Endodermal cell (in vitro differentiated cells): Measurements from ENCODE around the gene UPF1. TPM values are rescaled to one million over a fixed set of nuclear protein-coding genes. Genes with fewer than 3 reads are reported as not detected.

Experiments used
- DNase-seq: peaks from one replicate; pipeline ENCODE4 v3.0.0-alpha.2; 2017
- H3K27ac ChIP-seq: 2 replicates; pipeline ENCODE4 v1.5.1; 2013; ENCODE audit warnings: mild to moderate bottlenecking, low read depth, low read length, moderate library complexity
- H3K27me3 ChIP-seq: 2 replicates; pipeline ENCODE4 v1.6.1; 2013; ENCODE audit warnings: mild to moderate bottlenecking, low read length, moderate library complexity; ENCODE audit not compliant: insufficient read depth, control insufficient read depth, poor library complexity, severe bottlenecking
- H3K36me3 ChIP-seq: 2 replicates; pipeline ENCODE4 v1.7.0; 2013; ENCODE audit warnings: mild to moderate bottlenecking, low read length, moderate library complexity; ENCODE audit not compliant: control insufficient read depth, insufficient read depth
- H3K4me1 ChIP-seq: one replicate; pipeline ENCODE4 v1.7.0; 2013; ENCODE audit warnings: low read length; ENCODE audit not compliant: control insufficient read depth, insufficient read depth
- H3K4me3 ChIP-seq: 2 replicates; pipeline ENCODE4 v1.5.1; 2013; ENCODE audit warnings: mild to moderate bottlenecking, low read length, moderate library complexity
- H3K9ac ChIP-seq: 2 replicates; pipeline ENCODE4 v1.6.1; 2013; ENCODE audit warnings: mild to moderate bottlenecking, low read length, moderate library complexity; ENCODE audit not compliant: poor library complexity, severe bottlenecking; ENCODE audit errors: extremely low read depth
- H3K9me3 ChIP-seq: 2 replicates; pipeline ENCODE4 v1.6.1; 2013; ENCODE audit warnings: mild to moderate bottlenecking, low read length, moderate library complexity; ENCODE audit not compliant: control insufficient read depth
- H3K27ac Mint-ChIP-seq: 2 replicates; pipeline ENCODE4 v1.8.0; 2020; ENCODE audit warnings: mixed read lengths
- H3K27me3 Mint-ChIP-seq: 2 replicates; pipeline ENCODE4 v1.8.0; 2021; ENCODE audit warnings: mild to moderate bottlenecking, mixed read lengths; ENCODE audit not compliant: insufficient read depth
- H3K36me3 Mint-ChIP-seq: 2 replicates; pipeline ENCODE4 v1.8.0; 2020; ENCODE audit warnings: low read depth, mixed read lengths
- H3K4me1 Mint-ChIP-seq: 2 replicates; pipeline ENCODE4 v1.8.0; 2020; ENCODE audit warnings: mixed read lengths
- H3K4me3 Mint-ChIP-seq: 2 replicates; pipeline ENCODE4 v1.8.0; 2020; ENCODE audit warnings: mild to moderate bottlenecking, moderate library complexity, mixed read lengths
- H3K9me3 Mint-ChIP-seq: 2 replicates; pipeline ENCODE4 v1.8.0; 2020; ENCODE audit warnings: mild to moderate bottlenecking, mixed read lengths
- CTCF ChIP-seq: fragments of 200-600 bp; sonication (generic); conservative IDR thresholded peaks from 2 replicates; pipeline ENCODE4 v1.5.0; 2021; ENCODE audit warnings: antibody characterized with exemption, mild to moderate bottlenecking
- WGBS, 2 experiments: methylation state at CpG; one replicate each; pipeline versions ENCODE4 v1.1.5 to v1.1.7; 2013; ENCODE audit warnings: missing lambda C conversion rate in 2 of 2, mixed read lengths in 1 of 2; ENCODE audit not compliant: insufficient coverage in 1 of 2, insufficient read length in 1 of 2; 5-methylcytosine and 5-hydroxymethylcytosine counted together
- long read RNA-seq, 4 experiments: library from polyadenylated mRNA in 2 of 4; library from RNA in 1 of 4; library from capped mRNA in 1 of 4; stranded (forward) in 3 of 4; unstranded in 1 of 4; transcript quantifications; one replicate each; pipeline ENCODE4 v2.0.0, GENCODE V29; 2020 to 2021; ENCODE audit warnings: inconsistent platforms in 1 of 4
- polyA plus RNA-seq, 2 experiments: library from polyadenylated mRNA; stranded (reverse); fragments of 50-300 nt; gene quantifications; one replicate each; pipeline ENCODE4 v1.2.3, GENCODE V29; 2013
- total RNA-seq, 2 donors: library from RNA; stranded (reverse); fragmentation: NEBNext Ultra II Directional in 1 of 2; extraction: Animal tissue kit (Norgen Biotek cat#: 25700) in 1 of 2; gene quantifications; 2 replicates in 1 of 2; 3 replicates in 1 of 2; pipeline ENCODE4 v1.2.1, GENCODE V29; 2021

Gene UPF1
- 10 to 100 TPM; 82.1 to 87.3 TPM for total RNA-seq
- polyA plus RNA-seq (2013, experiment 1 of 2): 38.3 TPM
- polyA plus RNA-seq (2013, experiment 2 of 2): 37.6 TPM
- long read RNA-seq, experiment 1, full-length matches to known transcripts: 6 of 39 reads
- long read RNA-seq, experiment 1, partial matches to known transcripts: 28 of 39 reads
- long read RNA-seq, experiment 1, other reads (novel, unspliced or antisense): 5 of 39 reads
- long read RNA-seq, experiment 2, full-length matches to known transcripts: 85 of 123 reads
- long read RNA-seq, experiment 2, partial matches to known transcripts: 26 of 123 reads
- long read RNA-seq, experiment 2, other reads (novel, unspliced or antisense): 12 of 123 reads
- long read RNA-seq, experiment 3, partial matches to known transcripts: 5 of 8 reads
- long read RNA-seq, experiment 3, other reads (novel, unspliced or antisense): 3 of 8 reads
- long read RNA-seq, experiment 4: 0 reads

- Mint-ChIP-seq H3K27me3 (peaks cover 18% of the 10 kb centered on the region), H3K4me1 (peaks cover 22% of the 10 kb centered on the region), H3K4me3 (peak within 1 kb of the TSS; percentile 89), H3K9me3 (peaks cover 9% of the 10 kb centered on the region), H3K36me3 (peaks cover 26% of the 10 kb centered on the region), H3K27ac (peak within 1 kb of the TSS; percentile 91)
- no peaks in the 10 kb centered on the region for H3K4me1 ChIP-seq
- 1 to 9% methylated on average over 17 to 96 of the region's 96 CpGs for WGBS, 2 experiments
- no peak for TF ChIP-seq CTCF
- DNase-seq: peak; percentile 97
- peaks cover 7% of the 10 kb centered on the region for H3K9me3 ChIP-seq
- peak within 1 kb of the TSS; percentile 77 for H3K9ac ChIP-seq
- H3K27ac ChIP-seq: no peak within 1 kb of the TSS
- peak within 1 kb of the TSS; percentile 85 for H3K4me3 ChIP-seq
- H3K36me3 ChIP-seq: peaks cover 21% of the 10 kb centered on the region
- peaks cover 10% of the 10 kb centered on the region for H3K27me3 ChIP-seq
Observed at GRCh38 chr19:18831524-18832305, at the start of gene UPF1. Gene UPF1 (plus strand): TSS chr19:18831959. CDS start chr19:18832210, 251 bp downstream.

GRCh38 chr19:18782559-18783225, 49.1 kb upstream of the UPF1 start:
- Mint-ChIP-seq H3K4me1 (no peaks in the 10 kb centered on the region), H3K36me3 (no peaks in the 10 kb centered on the region), H3K4me3 (no peak overlapping the region), H3K27ac (no peak overlapping the region), H3K9me3 (peaks cover 4% of the 10 kb centered on the region), H3K27me3 (peaks cover 88% of the 10 kb centered on the region)
- no peak overlapping the region for H3K27ac ChIP-seq
- no peaks in the 10 kb centered on the region for H3K36me3 ChIP-seq
- no peak for DNase-seq
- no peak overlapping the region for H3K9ac ChIP-seq
- no peaks in the 10 kb centered on the region for H3K4me1 ChIP-seq
- H3K4me3 ChIP-seq: no peak overlapping the region
- H3K9me3 ChIP-seq: no peaks in the 10 kb centered on the region
- no peak for TF ChIP-seq CTCF
- WGBS, 2 experiments: 85 to 88% methylated on average over 10 to 22 of the region's 22 CpGs
- peaks cover 100% of the 10 kb centered on the region for H3K27me3 ChIP-seq
